HG02840 (cell line): ENCODE measurements around the gene ZCCHC7.
"Not testable (repeated sequence)": the region's sequence is repeated elsewhere in the genome, so short reads cannot be mapped to it uniquely, and the experiment has no call there.

ENCODE experiments used
- ATAC-seq: cut with Tn5 transposase; IDR thresholded peaks from one replicate; pipeline ENCODE4 v1.9.1; 2021; ENCODE audit warnings: mild to moderate bottlenecking, moderate library complexity, moderate number of reproducible peaks; ENCODE audit not compliant: unreplicated experiment, low FRiP score

Gene ZCCHC7

GRCh38 chr9:37290366-37290939, 170.1 kb downstream of the ZCCHC7 start:
- no peak for ATAC-seq

GRCh38 chr9:37290940-37291485, 170.6 kb downstream of the ZCCHC7 start:
- no peak for ATAC-seq

GRCh38 chr9:37291612-37292238, 171.4 kb downstream of the ZCCHC7 start:
- not testable (repeated sequence) for ATAC-seq

DNA sequence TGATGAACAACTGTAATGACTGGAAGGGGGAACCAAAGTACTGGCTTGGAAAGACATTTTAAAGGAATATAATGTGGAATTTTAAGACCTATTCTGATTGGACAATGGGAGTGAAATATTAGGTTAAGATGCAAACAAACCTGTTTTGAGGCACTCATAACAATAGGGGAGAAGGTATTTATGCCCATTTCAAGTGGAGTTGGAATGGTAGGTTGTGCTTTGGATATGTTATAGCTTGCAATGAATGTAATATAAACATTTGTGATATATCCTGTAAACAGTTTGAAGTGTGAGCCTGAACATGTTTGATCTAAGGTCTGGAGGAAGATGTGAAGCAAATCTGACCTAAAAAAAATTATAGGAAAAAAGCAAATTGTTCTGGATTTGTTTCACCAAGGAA, 172.5 kb downstream of the ZCCHC7 start:
- no peak for ATAC-seq

DNA sequence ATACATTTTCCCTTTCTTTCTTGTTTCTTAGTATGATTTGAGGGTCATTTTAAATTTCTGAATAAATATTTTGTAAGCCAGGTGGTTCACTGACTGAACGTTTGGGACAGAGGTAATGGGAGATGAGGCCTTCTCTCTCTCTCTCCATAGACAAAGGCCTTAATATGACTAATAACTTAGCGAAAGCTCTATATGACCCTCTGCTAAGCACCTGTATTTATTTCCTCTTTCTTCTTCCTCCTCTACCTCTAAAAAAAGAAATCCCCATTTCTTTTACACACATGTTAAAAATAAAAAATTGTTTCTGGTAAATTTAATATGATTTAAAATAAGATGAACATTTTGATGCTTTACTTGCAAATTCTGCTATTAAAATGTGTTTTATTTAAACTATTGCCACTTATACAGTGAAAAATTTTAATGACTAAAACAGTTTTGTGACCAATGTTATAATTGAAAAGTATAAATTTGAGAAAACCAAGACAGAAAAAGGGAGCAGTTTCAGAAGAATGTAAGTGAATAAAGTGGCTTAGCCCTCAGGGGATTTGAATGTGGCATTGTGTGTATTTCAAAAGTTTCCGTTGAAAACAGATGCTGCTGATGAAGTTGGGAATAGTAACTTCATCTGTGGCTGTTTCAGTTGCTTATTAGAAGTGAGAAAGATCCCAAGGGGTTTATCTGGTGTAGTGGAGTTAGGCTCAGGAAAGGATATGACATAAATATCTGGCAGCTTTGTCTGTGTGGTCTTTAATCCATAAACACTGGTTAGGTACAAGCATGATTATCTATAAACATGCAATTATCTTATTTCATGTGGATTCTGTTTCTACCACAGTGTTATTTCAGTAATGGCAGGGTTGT, 173.5 kb downstream of the ZCCHC7 start:
- ATAC-seq: peak; percentile 54

DNA sequence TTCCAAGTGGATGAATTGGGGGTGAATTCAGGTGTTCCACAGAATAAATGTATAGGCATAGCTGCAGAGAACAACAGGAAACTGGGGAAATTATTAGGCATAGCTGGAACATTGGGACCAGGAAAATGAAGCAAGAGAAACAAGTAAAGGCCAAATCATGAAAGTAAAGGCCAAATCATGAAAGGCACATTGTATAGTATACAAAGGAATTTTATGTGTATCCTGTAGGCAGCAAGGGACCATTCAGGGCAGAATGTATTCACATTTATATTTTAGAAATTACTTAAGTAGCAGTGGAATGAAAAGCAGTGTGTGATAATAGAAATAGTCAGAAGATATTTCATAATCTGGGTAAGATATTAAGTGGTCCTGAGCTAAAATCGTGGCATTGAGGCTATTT, 174.8 kb downstream of the ZCCHC7 start:
- no peak for ATAC-seq

DNA sequence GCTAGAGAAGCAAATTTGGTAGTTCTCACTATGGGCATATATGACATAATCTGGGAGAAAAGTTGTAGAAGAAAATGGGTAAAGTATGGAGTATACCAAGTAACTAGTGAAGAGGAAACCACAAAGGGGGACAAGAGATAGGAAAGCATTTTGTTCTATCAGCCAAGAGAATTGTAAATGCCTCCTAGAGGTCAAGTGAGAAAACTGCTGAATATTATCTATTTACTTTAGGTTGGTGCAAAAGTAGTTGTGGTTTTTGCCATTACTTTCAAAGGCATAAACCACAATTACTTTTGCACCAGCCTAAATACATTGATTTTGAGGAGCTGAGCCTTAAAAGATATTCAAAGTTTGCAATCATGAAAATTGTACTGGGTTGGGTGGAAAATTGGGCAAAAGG, 175.4 kb downstream of the ZCCHC7 start:
- ATAC-seq: no peak

GRCh38 chr9:37297592-37297991, 177.2 kb downstream of the ZCCHC7 start:
- ATAC-seq: no peak

DNA sequence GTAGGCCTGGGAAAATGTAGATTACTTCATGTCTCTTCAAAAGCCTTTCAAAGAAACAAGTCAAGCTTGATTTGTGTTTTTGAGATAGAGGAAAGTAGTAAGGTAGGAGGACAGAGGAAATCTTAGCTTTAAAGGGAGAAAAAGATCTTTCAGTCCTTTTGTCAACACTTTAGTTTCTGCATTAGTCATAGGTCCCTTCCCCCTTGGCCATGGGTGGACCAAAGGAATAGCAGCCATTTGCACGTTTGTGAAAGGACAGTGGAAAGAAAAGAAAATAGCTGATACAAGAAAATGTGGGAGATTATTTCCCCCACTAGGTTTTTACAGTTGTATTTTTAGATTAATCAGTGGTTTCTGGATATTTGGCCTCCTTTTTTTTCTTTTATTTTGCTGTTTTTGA, 180.2 kb downstream of the ZCCHC7 start:
- ATAC-seq: no peak

- no peak for ATAC-seq
These were observed 180.9 kb downstream of the ZCCHC7 start for GRCh38 chr9:37301042-37301853.

- ATAC-seq: no peak
These were observed 181.4 kb downstream of the ZCCHC7 start for GRCh38 chr9:37301854-37302172.

GRCh38 chr9:37302277-37302676, 181.9 kb downstream of the ZCCHC7 start:
- ATAC-seq: peak; percentile 74

- not testable (repeated sequence) for ATAC-seq
These were observed 182.9 kb downstream of the ZCCHC7 start for GRCh38 chr9:37303272-37303671.

GRCh38 chr9:37309136-37309535, 188.8 kb downstream of the ZCCHC7 start:
- ATAC-seq: no peak

DNA sequence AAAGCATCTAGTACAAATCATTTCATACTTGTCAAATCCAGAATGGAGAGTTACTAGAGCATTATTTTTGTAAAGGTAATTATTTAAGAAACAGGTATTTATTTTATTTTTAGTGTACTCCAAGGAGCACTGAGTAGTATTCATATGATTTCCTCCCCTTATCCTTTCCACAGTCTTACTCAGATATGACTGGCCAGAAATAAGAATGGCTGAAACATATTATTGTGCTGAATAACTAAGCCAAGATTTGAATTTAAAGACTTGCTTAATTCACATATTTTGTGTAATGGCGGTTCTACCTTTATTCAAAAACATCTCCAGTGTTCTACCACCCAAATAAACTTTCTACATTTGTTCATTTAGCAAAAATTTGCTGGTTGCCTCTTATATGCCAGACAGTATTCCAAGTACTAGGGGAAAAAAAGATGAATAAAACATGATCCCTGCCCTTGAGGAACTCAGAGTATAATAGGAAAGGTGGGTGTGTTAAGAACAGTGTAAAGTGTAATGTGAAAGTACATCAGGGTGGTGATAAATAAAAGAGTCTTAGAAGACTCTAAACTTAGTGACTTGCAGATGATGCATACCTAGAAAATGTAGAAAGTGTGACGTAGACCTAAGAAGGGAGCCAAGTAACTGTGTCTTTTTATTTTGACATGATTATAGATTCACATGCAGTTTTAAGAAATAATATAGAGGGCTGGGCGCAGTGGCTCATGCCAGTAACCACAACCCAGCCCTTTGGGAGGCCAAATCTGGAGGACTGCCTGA, 191.7 kb downstream of the ZCCHC7 start:
- no peak for ATAC-seq

DNA sequence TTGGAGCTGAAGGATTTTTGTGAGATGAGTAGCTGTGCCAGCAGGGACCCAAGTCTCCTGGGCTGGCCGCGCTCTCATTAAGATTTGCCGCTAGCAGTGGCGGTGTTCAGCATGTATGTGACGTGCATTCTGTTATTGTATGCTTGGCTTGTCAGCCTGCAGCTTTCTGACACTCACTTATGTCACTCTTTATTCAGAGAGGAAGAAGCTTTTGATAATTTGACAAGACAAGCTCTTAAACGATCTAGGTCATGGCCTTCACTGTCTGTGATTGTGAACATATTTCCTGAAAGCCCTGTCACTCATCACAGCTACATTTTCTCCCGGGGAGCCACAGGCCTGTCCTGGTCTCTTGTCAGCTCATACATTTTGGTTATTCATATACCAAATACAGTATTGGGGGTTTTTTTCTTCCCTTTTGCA, 203.9 kb downstream of the ZCCHC7 start:
- no peak for ATAC-seq

GRCh38 chr9:37324691-37325490, 204.5 kb downstream of the ZCCHC7 start:
- no peak for ATAC-seq

DNA sequence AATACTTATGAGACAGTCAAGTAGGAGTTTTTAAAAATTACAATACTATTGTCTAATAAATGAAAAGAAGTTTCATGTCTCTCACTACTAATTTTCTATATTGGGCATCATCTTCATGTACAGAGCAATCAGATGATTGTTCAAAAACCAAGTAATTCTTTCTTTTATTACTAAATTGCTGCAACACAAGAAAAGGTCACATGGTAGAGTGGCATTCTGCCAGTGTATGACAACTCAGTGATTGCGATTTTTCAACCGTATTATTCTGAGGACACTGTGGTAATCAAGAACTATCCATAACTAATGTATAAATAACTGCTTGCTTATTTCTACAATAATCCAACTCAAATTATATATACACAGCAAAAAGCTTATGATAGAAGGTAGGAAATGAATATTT, 205.4 kb downstream of the ZCCHC7 start:
- ATAC-seq: no peak

DNA sequence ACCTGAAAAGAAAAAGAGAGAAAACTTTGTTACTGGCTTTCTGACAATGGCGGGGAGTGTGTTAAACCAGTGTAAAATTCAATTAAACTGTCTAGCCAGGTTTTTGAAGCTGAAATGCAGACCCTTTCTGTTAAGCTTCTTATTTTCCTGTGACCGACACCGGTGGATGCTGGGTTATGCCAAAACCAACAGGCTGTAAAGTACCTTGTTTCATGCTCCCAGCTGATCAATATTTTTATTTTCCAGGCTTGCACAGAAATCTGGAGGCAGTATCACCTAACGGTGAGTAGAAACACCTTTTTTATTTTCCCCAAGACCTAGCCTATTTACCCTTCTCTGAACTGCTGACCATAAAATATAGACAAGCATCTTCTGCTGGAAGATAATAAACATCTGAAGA, 207.2 kb downstream of the ZCCHC7 start:
- no peak for ATAC-seq
